A673 (cell line): Measurements from ENCODE around the gene CROCC2. TPM values are rescaled to one million over a fixed set of nuclear protein-coding genes. Genes with fewer than 3 reads are reported as not detected.

Experiments
- BruUV-seq: library from RNA; stranded (reverse); fragments of 400-500 nt; replicated peaks from 2 replicates; lab custom pipeline; 2021; lab: Mats Ljungman, UMichigan
- CTCF ChIA-PET: fragments of 300-600 bp; sonication (Branson Sonifier 250); formaldehyde crosslinking; loops from one replicate; lab custom pipeline; 2022; ENCODE audit warnings: antibody characterized with exemption; lab: Charles Lee
- POLR2A ChIA-PET: fragments of 300-600 bp; sonication (Branson Sonifier 250); formaldehyde crosslinking; loops from one replicate; lab custom pipeline; 2022; ENCODE audit warnings: antibody characterized with exemption; ENCODE audit not compliant: low non-redundant PET; lab: Charles Lee
- DNase-seq: peaks from one replicate; pipeline ENCODE4 v3.0.0-alpha.2; 2015; ENCODE audit warnings: low spot score
- H3K27ac ChIP-seq: fragments of 200-600 bp; sonication (generic); 2 replicates; pipeline ENCODE4 v1.5.1; 2016; ENCODE audit warnings: mixed run types, low read depth, mild to moderate bottlenecking, mixed read lengths, antibody characterized with exemption, low read length; ENCODE audit not compliant: poor library complexity, severe bottlenecking
- H3K27me3 ChIP-seq: fragments of 200-600 bp; sonication (generic); replicated peaks from 2 replicates; pipeline ENCODE4 v1.6.1; 2017; ENCODE audit warnings: mixed run types, low read depth, mild to moderate bottlenecking, mixed read lengths, antibody characterized with exemption, low read length; ENCODE audit not compliant: insufficient read depth, poor library complexity
- H3K36me3 ChIP-seq: fragments of 200-600 bp; sonication (generic); 2 replicates; pipeline ENCODE4 v1.6.1; 2016; ENCODE audit warnings: mixed run types, mild to moderate bottlenecking, mixed read lengths, antibody characterized with exemption, low read length; ENCODE audit not compliant: insufficient read depth, poor library complexity, severe bottlenecking
- H3K4me1 ChIP-seq: fragments of 200-600 bp; sonication (generic); 2 replicates; pipeline ENCODE4 v1.6.1; 2017; ENCODE audit warnings: mixed run types, mild to moderate bottlenecking, mixed read lengths, antibody characterized with exemption, low read length; ENCODE audit not compliant: insufficient read depth, poor library complexity, severe bottlenecking
- H3K4me3 ChIP-seq: fragments of 200-600 bp; sonication (generic); 2 replicates; pipeline ENCODE4 v1.5.1; 2016; ENCODE audit warnings: low read depth, mixed run types, mild to moderate bottlenecking, mixed read lengths, low read length; ENCODE audit not compliant: poor library complexity, severe bottlenecking
- H3K9me3 ChIP-seq: fragments of 200-600 bp; sonication (generic); 2 replicates; pipeline ENCODE4 v1.6.1; 2016; ENCODE audit warnings: mixed run types, low read depth, mild to moderate bottlenecking, mixed read lengths, antibody characterized with exemption, low read length; ENCODE audit not compliant: poor library complexity, severe bottlenecking
- EZH2 ChIP-seq: fragments of 200-600 bp; sonication (generic); IDR thresholded peaks from 2 replicates; pipeline ENCODE4 v1.6.1; 2017; ENCODE audit warnings: borderline replicate concordance, low read depth, mild to moderate bottlenecking, mixed read lengths, antibody characterized with exemption, low read length; ENCODE audit not compliant: poor library complexity, severe bottlenecking
- intact Hi-C: fragments of 100-400 bp; cut with micrococcal nuclease; formaldehyde crosslinking; loops from one replicate; pipeline ENCODE4 v1.10.0; 2022; ENCODE audit not compliant: unreplicated experiment
- total RNA-seq: library from RNA; stranded (reverse); gene quantifications from 2 replicates; pipeline ENCODE4 v1.2.3, GENCODE V29; 2021
- TF ChIP-seq, protein P1 (sequence below): fragments of 300-800, 200-600 bp; sonication (generic); conservative IDR thresholded peaks from 2 replicates; pipeline ENCODE4 v1.5.1; 2017; ENCODE audit warnings: low read depth, mild to moderate bottlenecking, antibody characterized with exemption, low read length, moderate library complexity, mixed read lengths

CROCC2 gene
- total RNA-seq, 1 experiment from 2014 or later, result not detected

DNA sequence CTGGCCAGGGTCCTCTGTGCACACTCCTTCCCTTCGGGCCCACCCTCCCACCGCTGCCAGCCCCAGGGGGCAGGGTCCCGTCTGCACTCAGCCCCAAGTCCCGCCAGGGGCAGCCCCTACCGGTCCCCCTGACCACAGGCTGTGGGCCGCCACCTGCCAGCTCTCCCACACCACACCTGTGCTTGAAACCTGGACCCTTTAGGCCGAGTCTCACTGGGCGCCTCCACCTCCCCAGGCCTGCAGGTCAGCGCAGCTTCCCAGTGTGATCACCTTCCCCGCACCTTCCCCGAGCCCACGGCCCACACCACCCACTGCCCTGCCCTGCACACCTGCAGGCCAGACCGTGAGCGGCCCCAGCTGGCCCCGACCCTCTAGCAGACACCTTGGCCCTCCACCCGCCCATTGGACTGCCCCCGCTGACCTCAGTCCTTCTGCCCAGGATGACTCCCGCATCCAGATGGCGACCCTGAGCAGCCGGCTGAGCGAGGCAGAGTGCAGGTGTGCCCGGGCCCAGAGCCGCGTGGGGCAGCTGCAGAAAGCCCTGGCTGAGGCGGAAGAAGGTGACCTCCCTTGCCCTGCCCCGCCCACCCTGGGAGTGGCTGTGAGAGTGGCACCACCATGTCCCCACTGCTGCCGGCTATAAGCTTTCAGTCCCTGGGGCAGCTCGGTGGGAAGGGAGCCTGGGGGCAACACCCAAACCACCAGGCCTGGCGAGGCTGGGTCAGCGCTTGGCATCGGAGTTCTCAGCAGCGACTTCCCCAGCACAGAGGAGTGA is 61.0 kb downstream of the CROCC2 start:
- no TSS peak for BruUV-seq
- Histone ChIP-seq H3K4me3 (no peak overlapping the region), H3K4me1 (peaks cover 11% of the 10 kb centered on the region), H3K27me3 (no peaks in the 10 kb centered on the region), H3K9me3 (no peaks in the 10 kb centered on the region), H3K27ac (no peak overlapping the region), H3K36me3 (no peaks in the 10 kb centered on the region)
- TF ChIP-seq, protein P1, sequence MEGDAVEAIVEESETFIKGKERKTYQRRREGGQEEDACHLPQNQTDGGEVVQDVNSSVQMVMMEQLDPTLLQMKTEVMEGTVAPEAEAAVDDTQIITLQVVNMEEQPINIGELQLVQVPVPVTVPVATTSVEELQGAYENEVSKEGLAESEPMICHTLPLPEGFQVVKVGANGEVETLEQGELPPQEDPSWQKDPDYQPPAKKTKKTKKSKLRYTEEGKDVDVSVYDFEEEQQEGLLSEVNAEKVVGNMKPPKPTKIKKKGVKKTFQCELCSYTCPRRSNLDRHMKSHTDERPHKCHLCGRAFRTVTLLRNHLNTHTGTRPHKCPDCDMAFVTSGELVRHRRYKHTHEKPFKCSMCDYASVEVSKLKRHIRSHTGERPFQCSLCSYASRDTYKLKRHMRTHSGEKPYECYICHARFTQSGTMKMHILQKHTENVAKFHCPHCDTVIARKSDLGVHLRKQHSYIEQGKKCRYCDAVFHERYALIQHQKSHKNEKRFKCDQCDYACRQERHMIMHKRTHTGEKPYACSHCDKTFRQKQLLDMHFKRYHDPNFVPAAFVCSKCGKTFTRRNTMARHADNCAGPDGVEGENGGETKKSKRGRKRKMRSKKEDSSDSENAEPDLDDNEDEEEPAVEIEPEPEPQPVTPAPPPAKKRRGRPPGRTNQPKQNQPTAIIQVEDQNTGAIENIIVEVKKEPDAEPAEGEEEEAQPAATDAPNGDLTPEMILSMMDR, result no peak
- no peak for TF ChIP-seq EZH2
- CTCF ChIA-PET, result no interaction called here
- DNase-seq, result no peak
- POLR2A ChIA-PET, result interaction anchor here (0.6 kb wide), 1 partner anchor 724 kb away, joined by 4 read pairs; no protein-coding TSS in a partner anchor
- intact Hi-C loops, result no loop called here

DNA sequence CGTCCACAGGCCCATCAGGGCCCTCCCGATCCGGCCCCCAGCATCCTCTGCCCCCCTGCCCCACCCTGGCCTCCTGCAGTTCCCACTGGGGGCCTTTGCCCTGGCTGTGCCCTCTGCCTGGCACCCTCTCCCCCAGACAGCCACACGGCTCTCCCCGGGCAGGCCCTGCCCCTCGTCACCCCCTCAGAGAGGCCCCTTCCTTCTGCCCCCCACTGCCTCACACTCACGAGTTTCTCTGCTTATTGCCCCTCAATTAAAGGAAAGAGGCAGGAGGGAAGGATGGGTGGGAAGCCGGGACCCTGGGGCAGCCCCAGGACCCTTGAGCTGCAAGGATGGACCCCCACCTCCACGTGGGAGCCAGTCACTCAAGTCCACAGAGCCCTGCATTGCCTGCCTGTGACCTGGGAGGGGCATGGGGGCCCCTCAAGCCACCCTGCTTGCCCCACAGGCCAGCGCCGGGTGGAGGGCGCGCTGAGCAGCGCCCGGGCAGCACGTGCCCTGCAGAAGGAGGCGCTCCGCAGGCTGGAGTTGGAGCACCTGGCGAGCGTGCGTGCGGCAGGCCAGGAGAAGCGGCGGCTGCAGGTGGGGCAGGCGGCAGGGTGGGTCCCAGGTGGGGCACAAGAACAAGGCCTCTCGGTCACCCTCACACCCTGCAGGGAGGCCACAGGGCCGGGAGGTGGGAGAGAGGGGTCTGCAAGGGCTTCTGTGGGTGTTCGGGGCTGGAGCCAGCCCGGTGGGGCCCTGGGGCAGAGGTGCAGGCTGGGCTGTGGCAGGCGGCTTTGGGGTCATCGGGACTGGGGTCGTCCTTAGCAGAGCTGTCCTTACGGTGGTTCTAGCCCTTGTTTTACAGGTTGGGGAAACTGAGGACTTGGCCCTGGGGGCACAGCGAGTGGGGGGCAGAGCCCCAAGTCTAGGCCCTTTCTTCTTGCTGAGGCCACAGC is 61.8 kb downstream of the CROCC2 start:
- H3K27ac ChIP-seq, result no peak overlapping the region
- CTCF ChIA-PET, result no interaction called here
- no peak for DNase-seq
- H3K9me3 ChIP-seq, result no peaks in the 10 kb centered on the region
- H3K27me3 ChIP-seq, result no peaks in the 10 kb centered on the region
- TF ChIP-seq, protein P1, result no peak
- no peak for TF ChIP-seq EZH2
- H3K36me3 ChIP-seq, result no peaks in the 10 kb centered on the region
- intact Hi-C loops, result no loop called here
- no TSS peak for BruUV-seq
- H3K4me1 ChIP-seq, result peaks cover 10% of the 10 kb centered on the region
- POLR2A ChIA-PET, result no interaction called here
- H3K4me3 ChIP-seq, result no peak overlapping the region

DNA sequence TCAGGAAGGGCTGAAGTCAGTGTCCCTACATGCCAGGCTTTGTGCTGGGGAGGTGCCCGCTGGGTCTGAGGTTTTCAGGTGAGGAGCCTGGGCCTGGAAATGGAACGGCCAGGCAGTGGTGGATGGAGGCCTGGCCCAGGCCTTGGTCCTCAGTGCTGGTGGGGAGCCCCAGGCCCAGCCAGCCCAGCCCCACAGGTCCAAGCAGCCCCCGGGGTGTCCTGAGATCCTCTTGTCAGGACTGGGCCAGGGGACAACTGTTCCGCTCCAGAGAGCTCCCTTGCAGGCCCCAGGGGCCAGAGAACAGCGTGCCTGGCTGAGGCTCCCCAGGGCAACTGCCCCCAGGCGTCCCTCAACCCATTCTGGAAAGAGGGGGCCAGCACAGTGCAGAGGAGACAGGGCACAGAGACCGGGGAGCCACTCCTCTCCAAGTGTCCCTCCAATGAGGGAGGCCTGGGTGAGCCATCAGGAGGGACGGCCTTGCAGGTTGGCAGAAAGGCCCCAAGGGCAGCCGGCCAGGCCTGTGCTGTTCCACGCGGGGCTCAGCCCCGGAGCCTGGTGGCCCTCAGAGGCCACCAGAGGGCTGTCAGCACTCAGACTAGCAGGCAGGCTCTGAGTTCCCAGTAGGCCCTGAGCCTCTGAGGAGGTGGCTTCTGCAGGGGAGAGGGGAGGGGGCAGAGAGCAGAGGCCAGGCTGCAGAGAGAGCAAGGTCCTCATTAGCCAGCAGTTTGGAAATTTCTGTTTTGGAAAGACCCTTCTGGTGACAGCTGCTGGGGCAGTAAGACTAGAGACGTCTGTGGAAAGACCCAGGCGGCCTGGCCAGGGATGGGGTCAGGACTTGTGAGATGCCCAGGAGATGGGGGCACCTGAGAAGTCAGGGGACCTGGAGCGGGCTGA is 62.8 kb downstream of the CROCC2 start:
- BruUV-seq, result no TSS peak
- CTCF ChIA-PET, result no interaction called here
- TF ChIP-seq, protein P1, result no peak
- TF ChIP-seq EZH2, result no peak
- intact Hi-C loops, result no loop called here
- H3K36me3 ChIP-seq, result no peaks in the 10 kb centered on the region
- H3K4me3 ChIP-seq, result no peak overlapping the region
- H3K9me3 ChIP-seq, result no peaks in the 10 kb centered on the region
- H3K27me3 ChIP-seq, result no peaks in the 10 kb centered on the region
- no peak overlapping the region for H3K27ac ChIP-seq
- no peak for DNase-seq
- H3K4me1 ChIP-seq, result peaks cover 16% of the 10 kb centered on the region
- POLR2A ChIA-PET, result no interaction called here
